Measurements from ENCODE around the gene DAZAP1. TPM values are rescaled to one million over a fixed set of nuclear protein-coding genes. Genes with fewer than 3 reads are reported as not detected.
A peak's percentile ranks its signal among the peaks of the same experiment; 100 is the strongest.

Gene DAZAP1
- total RNA-seq, 2 donors from 2014 or later: 154 to 179 TPM

- H3K27me3 Mint-ChIP-seq (ENCODE audit: insufficient read depth): peaks cover 66% of the 10 kb centered on the region
- WGBS, 2 experiments (ENCODE audit: insufficient coverage in 1 of 2, insufficient read length in 1 of 2): 9 to 19% methylated on average over 26 to 117 of the region's 117 CpGs
- no peaks in the 10 kb centered on the region for H3K9me3 ChIP-seq (ENCODE audit: control insufficient read depth, low read length)
- H3K4me1 Mint-ChIP-seq: no peaks in the 10 kb centered on the region
- H3K9me3 Mint-ChIP-seq: no peaks in the 10 kb centered on the region
- DNase-seq: peak; percentile 78
- peaks cover 87% of the 10 kb centered on the region for H3K27me3 ChIP-seq (ENCODE audit: control insufficient read depth, insufficient read depth, low read length, poor library complexity, severe bottlenecking)
- H3K27ac ChIP-seq (ENCODE audit: low read depth, low read length): no peak overlapping the region
- H3K4me3 Mint-ChIP-seq: peak overlapping the region; percentile 41
- H3K9ac ChIP-seq (ENCODE audit: extremely low read depth, low read length, poor library complexity, severe bottlenecking): no peak overlapping the region
- H3K36me3 ChIP-seq (ENCODE audit: control insufficient read depth, insufficient read depth, low read length): no peaks in the 10 kb centered on the region
- no peak for TF ChIP-seq CTCF (conservative IDR thresholded peaks at IDR 0.05)
- no peak overlapping the region for H3K4me3 ChIP-seq (ENCODE audit: low read length)
- H3K27ac Mint-ChIP-seq: no peak overlapping the region
- H3K36me3 Mint-ChIP-seq (ENCODE audit: low read depth): no peaks in the 10 kb centered on the region
- peaks cover 12% of the 10 kb centered on the region for H3K4me1 ChIP-seq (ENCODE audit: control insufficient read depth, insufficient read depth, low read length)
Observed at GRCh38 chr19:1469255-1470054, 62.1 kb downstream of the DAZAP1 start.

- Mint-ChIP-seq H3K27ac (no peak overlapping the region), H3K9me3 (no peaks in the 10 kb centered on the region), H3K4me1 (no peaks in the 10 kb centered on the region), H3K4me3 (peak overlapping the region; percentile 41), H3K36me3 (ENCODE audit: low read depth) (no peaks in the 10 kb centered on the region), H3K27me3 (ENCODE audit: insufficient read depth) (peaks cover 62% of the 10 kb centered on the region)
- WGBS, 2 experiments (ENCODE audit: insufficient coverage in 1 of 2, insufficient read length in 1 of 2): 2 to 11% methylated on average over 7 to 22 of the region's 22 CpGs
- DNase-seq: no peak
- Histone ChIP-seq H3K36me3 (ENCODE audit: control insufficient read depth, insufficient read depth, low read length) (peaks cover 4% of the 10 kb centered on the region), H3K4me3 (ENCODE audit: low read length) (peak overlapping the region; percentile 68), H3K27ac (ENCODE audit: low read depth, low read length) (no peak overlapping the region), H3K27me3 (ENCODE audit: control insufficient read depth, insufficient read depth, low read length, poor library complexity, severe bottlenecking) (peaks cover 82% of the 10 kb centered on the region), H3K9ac (ENCODE audit: extremely low read depth, low read length, poor library complexity, severe bottlenecking) (no peak overlapping the region), H3K9me3 (ENCODE audit: control insufficient read depth, low read length) (no peaks in the 10 kb centered on the region), H3K4me1 (ENCODE audit: control insufficient read depth, insufficient read depth, low read length) (peaks cover 12% of the 10 kb centered on the region)
- TF ChIP-seq CTCF (conservative IDR thresholded peaks at IDR 0.05): no peak
Observed at GRCh38 chr19:1470055-1470304, 62.6 kb downstream of the DAZAP1 start.

- WGBS, 2 experiments (ENCODE audit: insufficient coverage in 1 of 2, insufficient read length in 1 of 2): 2 to 4% methylated on average over 43 to 67 of the region's 67 CpGs
- peaks cover 58% of the 10 kb centered on the region for H3K27me3 Mint-ChIP-seq (ENCODE audit: insufficient read depth)
- DNase-seq: peak; percentile 92
Observed at GRCh38 chr19:1470305-1471009, 63.1 kb downstream of the DAZAP1 start.

More at GRCh38 chr19:1470305-1471009, 63.1 kb downstream of the DAZAP1 start:
- H3K4me3 Mint-ChIP-seq: peak overlapping the region; percentile 41
- peaks cover 12% of the 10 kb centered on the region for H3K4me1 ChIP-seq (ENCODE audit: control insufficient read depth, insufficient read depth, low read length)
- H3K27ac ChIP-seq (ENCODE audit: low read depth, low read length): no peak overlapping the region
- no peak for TF ChIP-seq CTCF (conservative IDR thresholded peaks at IDR 0.05)
- H3K27ac Mint-ChIP-seq: no peak overlapping the region
- no peak overlapping the region for H3K9ac ChIP-seq (ENCODE audit: extremely low read depth, low read length, poor library complexity, severe bottlenecking)
- peak overlapping the region; percentile 68 for H3K4me3 ChIP-seq (ENCODE audit: low read length)
- H3K27me3 ChIP-seq (ENCODE audit: control insufficient read depth, insufficient read depth, low read length, poor library complexity, severe bottlenecking): peaks cover 77% of the 10 kb centered on the region
- peaks cover 5% of the 10 kb centered on the region for H3K36me3 ChIP-seq (ENCODE audit: control insufficient read depth, insufficient read depth, low read length)
- H3K4me1 Mint-ChIP-seq: no peaks in the 10 kb centered on the region
- no peaks in the 10 kb centered on the region for H3K9me3 Mint-ChIP-seq
- H3K36me3 Mint-ChIP-seq (ENCODE audit: low read depth): no peaks in the 10 kb centered on the region
- H3K9me3 ChIP-seq (ENCODE audit: control insufficient read depth, low read length): no peaks in the 10 kb centered on the region

Measured in endodermal cell (in vitro differentiated cells).